DMS153 treated with DMSO at 0.1 percent for 48 hours (cell line): ENCODE data around the gene ZFAND6.
A peak's percentile ranks its signal among the peaks of the same experiment; 100 is the strongest.
"Not testable (repeated sequence)": the region's sequence is repeated elsewhere in the genome, so short reads cannot be mapped to it uniquely, and the experiment has no call there.

ENCODE experiments used
- DNase-seq: peaks from one replicate; lab custom pipeline; 2025; ENCODE audit not compliant: unreplicated experiment; lab: John Stamatoyannopoulos, UW

ZFAND6 gene

GRCh38 chr15:80058851-80059785 is at the start of gene ZFAND6:
Gene ZFAND6 (plus strand): TSS chr15:80059676. CDS start chr15:80120345, 60,669 bp downstream.
- peak; percentile 83 for DNase-seq

GRCh38 chr15:80010131-80010673 is 49.3 kb upstream of the ZFAND6 start:
- no peak for DNase-seq

GRCh38 chr15:80011041-80011523 is 48.4 kb upstream of the ZFAND6 start:
- not testable (repeated sequence) for DNase-seq

GRCh38 chr15:80011596-80011995 is 47.9 kb upstream of the ZFAND6 start:
- no peak for DNase-seq

- no peak for DNase-seq
Observed at GRCh38 chr15:80012060-80012726, 47.3 kb upstream of the ZFAND6 start.

- not testable (repeated sequence) for DNase-seq
Observed at GRCh38 chr15:80014186-80014585, 45.3 kb upstream of the ZFAND6 start.

- DNase-seq = no peak
Observed at GRCh38 chr15:80015156-80015555, 44.3 kb upstream of the ZFAND6 start.

- DNase-seq = not testable (repeated sequence)
Observed at GRCh38 chr15:80016506-80016905, 43.0 kb upstream of the ZFAND6 start.

- DNase-seq = not testable (repeated sequence)
Observed at GRCh38 chr15:80017139-80017538, 42.3 kb upstream of the ZFAND6 start.

- no peak for DNase-seq
Observed at GRCh38 chr15:80019168-80019745, 40.2 kb upstream of the ZFAND6 start.

GRCh38 chr15:80020149-80020548 is 39.3 kb upstream of the ZFAND6 start:
- DNase-seq = not testable (repeated sequence)

- no peak for DNase-seq
Observed at GRCh38 chr15:80020731-80021130, 38.7 kb upstream of the ZFAND6 start.

GRCh38 chr15:80026310-80026709 is 33.2 kb upstream of the ZFAND6 start:
- no peak for DNase-seq

- DNase-seq = no peak
Observed at GRCh38 chr15:80026754-80027153, 32.7 kb upstream of the ZFAND6 start.

GRCh38 chr15:80028937-80029336 is 30.5 kb upstream of the ZFAND6 start:
- DNase-seq = no peak

- peak; percentile 55 for DNase-seq
Observed at GRCh38 chr15:80031841-80032240, 27.6 kb upstream of the ZFAND6 start.

GRCh38 chr15:80034629-80035028 is 24.8 kb upstream of the ZFAND6 start:
- DNase-seq = no peak

GRCh38 chr15:80036071-80036470 is 23.4 kb upstream of the ZFAND6 start:
- no peak for DNase-seq

- DNase-seq = no peak
Observed at GRCh38 chr15:80041494-80042253, 17.8 kb upstream of the ZFAND6 start.

GRCh38 chr15:80042568-80042967 is 16.9 kb upstream of the ZFAND6 start:
- no peak for DNase-seq
